WTC11 (cell line): ENCODE results near the gene CBX2.

Source experiments
- CTCF ChIP-seq: fragments of 200-600 bp; IDR thresholded peaks from 2 replicates; pipeline ENCODE4 v1.8.0; 2022; ENCODE audit warnings: antibody characterized with exemption
- FOXJ3 ChIP-seq: sonication (generic); formaldehyde crosslinking; IDR thresholded peaks from 2 replicates; pipeline ENCODE4 v1.9.0; 2021; ENCODE audit warnings: missing genetic modification reagents, mild to moderate bottlenecking, borderline replicate concordance
- RELA ChIP-seq: sonication (generic); formaldehyde crosslinking; IDR thresholded peaks from 2 replicates; pipeline ENCODE4 v1.8.1; 2022; ENCODE audit warnings: missing genetic modification reagents, mild to moderate bottlenecking, borderline replicate concordance

- TF ChIP-seq RELA (CRISPR knock-in tag) = no peak
- no peak for TF ChIP-seq FOXJ3 (CRISPR knock-in tag)
- no peak for TF ChIP-seq CTCF
These were observed 59.3 kb downstream of the CBX2 start for GRCh38 chr17:79836972-79837887.
